ENCODE data around the gene PBOV1.

- TF ChIP-seq, protein P1, sequence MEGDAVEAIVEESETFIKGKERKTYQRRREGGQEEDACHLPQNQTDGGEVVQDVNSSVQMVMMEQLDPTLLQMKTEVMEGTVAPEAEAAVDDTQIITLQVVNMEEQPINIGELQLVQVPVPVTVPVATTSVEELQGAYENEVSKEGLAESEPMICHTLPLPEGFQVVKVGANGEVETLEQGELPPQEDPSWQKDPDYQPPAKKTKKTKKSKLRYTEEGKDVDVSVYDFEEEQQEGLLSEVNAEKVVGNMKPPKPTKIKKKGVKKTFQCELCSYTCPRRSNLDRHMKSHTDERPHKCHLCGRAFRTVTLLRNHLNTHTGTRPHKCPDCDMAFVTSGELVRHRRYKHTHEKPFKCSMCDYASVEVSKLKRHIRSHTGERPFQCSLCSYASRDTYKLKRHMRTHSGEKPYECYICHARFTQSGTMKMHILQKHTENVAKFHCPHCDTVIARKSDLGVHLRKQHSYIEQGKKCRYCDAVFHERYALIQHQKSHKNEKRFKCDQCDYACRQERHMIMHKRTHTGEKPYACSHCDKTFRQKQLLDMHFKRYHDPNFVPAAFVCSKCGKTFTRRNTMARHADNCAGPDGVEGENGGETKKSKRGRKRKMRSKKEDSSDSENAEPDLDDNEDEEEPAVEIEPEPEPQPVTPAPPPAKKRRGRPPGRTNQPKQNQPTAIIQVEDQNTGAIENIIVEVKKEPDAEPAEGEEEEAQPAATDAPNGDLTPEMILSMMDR (IDR thresholded peaks at IDR 0.05): no peak
- TF ChIP-seq POLR2A (IDR thresholded peaks at IDR 0.05): no peak
- no peak for TF ChIP-seq EP300 (IDR thresholded peaks at IDR 0.05)
Observed at GRCh38 chr6:138239774-138240173, 21.5 kb upstream of the PBOV1 start.

Measured in tibial nerve (tissue), 4 donors.